SK-N-SH (cell line): ENCODE results near the gene LMO7.

Source experiments
- MAX ChIP-seq: IDR thresholded peaks from 2 replicates; pipeline ENCODE4 v1.4.0; 2012; ENCODE audit warnings: low read depth
- SMC3 ChIP-seq: IDR thresholded peaks from 2 replicates; pipeline ENCODE4 v1.6.1; 2012; ENCODE audit warnings: low read depth, low read length, improper control_type of control experiment

DNA sequence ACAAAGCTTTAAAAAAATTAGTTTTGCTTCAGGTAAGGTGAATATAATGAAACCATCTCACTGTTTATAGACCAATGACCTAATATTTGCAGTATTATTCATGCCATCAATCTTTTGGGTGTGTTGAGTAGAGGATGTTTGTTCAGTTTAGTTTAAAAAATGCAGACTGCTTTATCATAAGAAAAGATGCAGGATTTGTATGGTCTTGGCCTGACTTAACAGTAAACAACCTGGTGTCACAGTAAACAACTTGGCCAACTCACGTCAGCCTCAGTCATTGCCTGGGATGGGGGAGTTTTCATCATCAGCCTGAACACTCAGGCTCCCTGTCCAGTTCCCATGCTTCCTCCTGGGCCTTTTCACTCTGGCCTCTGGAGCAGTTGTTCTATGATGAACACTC lies 55.1 kb downstream of the LMO7 start:
- TF ChIP-seq MAX (no peak), SMC3 (no peak)
